H1 (cell line): ENCODE data around the gene RPTOR. TPM values are rescaled to one million over a fixed set of nuclear protein-coding genes. Genes with fewer than 3 reads are reported as not detected.

Experiments used
- CEBPB ChIP-seq: IDR thresholded peaks from 2 replicates; pipeline ENCODE4 v1.6.1; 2012; ENCODE audit warnings: low read depth, low read length
- CTBP2 ChIP-seq: IDR thresholded peaks from 2 replicates; pipeline ENCODE4 v1.7.0; 2011; ENCODE audit warnings: borderline replicate concordance, mild to moderate bottlenecking, moderate library complexity, mixed read lengths, low read length; ENCODE audit not compliant: insufficient read depth, insufficient read length
- JUN ChIP-seq: IDR thresholded peaks from 2 replicates; pipeline ENCODE4 v1.6.1; 2011; ENCODE audit warnings: low read depth, mild to moderate bottlenecking, improper control_type of control experiment, low read length
- MAFK ChIP-seq: IDR thresholded peaks from 2 replicates; pipeline ENCODE4 v1.6.1; 2012; ENCODE audit warnings: low read depth, mild to moderate bottlenecking, improper control_type of control experiment, low read length
- POLR2A ChIP-seq, 2 experiments: IDR thresholded peaks; 1 replicate in 1 of 2; 2 replicates in 1 of 2; pipeline ENCODE4 v1.6.1; 2011; ENCODE audit warnings: low read depth in 2 of 2, low read length in 2 of 2, mild to moderate bottlenecking in 2 of 2; ENCODE audit errors: control extremely low read depth in 1 of 2
- POU5F1 ChIP-seq: IDR thresholded peaks from 2 replicates; pipeline ENCODE4 v1.6.1; 2011; ENCODE audit warnings: low read depth, mild to moderate bottlenecking, low read length, moderate library complexity
- RAD21 ChIP-seq, 2 experiments: IDR thresholded peaks in 1 of 2; conservative IDR thresholded peaks in 1 of 2; 2 replicates each; pipeline ENCODE4 v1.6.1; 2011; ENCODE audit warnings: low read depth in 2 of 2, low read length in 2 of 2, improper control_type of control experiment in 1 of 2, inconsistent platforms in 1 of 2, mild to moderate bottlenecking in 1 of 2, moderate library complexity in 1 of 2
- SAP30 ChIP-seq: fragments of 300-600 bp; sonication (generic); IDR thresholded peaks from 2 replicates; pipeline ENCODE4 v1.7.1; 2012; ENCODE audit warnings: low read length, moderate library complexity, mild to moderate bottlenecking, inconsistent platforms; ENCODE audit not compliant: insufficient read depth, insufficient replicate concordance
- TCF12 ChIP-seq: IDR thresholded peaks from 2 replicates; pipeline ENCODE4 v1.6.1; 2011; ENCODE audit warnings: low read depth, mild to moderate bottlenecking, low read length
- polyA plus RNA-seq, 7 experiments: library from polyadenylated mRNA; depleted of rRNA in 3 of 7; stranded (reverse) in 5 of 7; unstranded in 2 of 7; fragments of >200 nt in 5 of 7; fragments of 200-250 nt in 2 of 7; gene quantifications; 1 replicate in 5 of 7; 2 replicates in 1 of 7; 4 replicates in 1 of 7; pipeline versions ENCODE4 v1.2.1 to v1.2.3, GENCODE V29; 2011 to 2013; ENCODE audit warnings: missing spikeins in 2 of 7, mixed read lengths in 2 of 7
- total RNA-seq: library from RNA; stranded (reverse); fragmentation: NEBNext Ultra II Directional; extraction: Animal tissue kit (Norgen Biotek cat#: 25700); gene quantifications from 2 replicates; pipeline ENCODE4 v1.2.1, GENCODE V29; 2021
- TF ChIP-seq, protein P1 (sequence below): fragments of 300-600 bp; sonication (generic); IDR thresholded peaks from 2 replicates; pipeline ENCODE4 v1.7.1; 2012; ENCODE audit warnings: low read length, moderate library complexity, mild to moderate bottlenecking, inconsistent platforms; ENCODE audit not compliant: insufficient replicate concordance

Gene RPTOR
- total and polyA plus RNA-seq, 2 of the 8 experiments (the other 6 are each of a cell fraction or from before 2014, with no cell fraction given) = 6.9 to 28.7 TPM

DNA sequence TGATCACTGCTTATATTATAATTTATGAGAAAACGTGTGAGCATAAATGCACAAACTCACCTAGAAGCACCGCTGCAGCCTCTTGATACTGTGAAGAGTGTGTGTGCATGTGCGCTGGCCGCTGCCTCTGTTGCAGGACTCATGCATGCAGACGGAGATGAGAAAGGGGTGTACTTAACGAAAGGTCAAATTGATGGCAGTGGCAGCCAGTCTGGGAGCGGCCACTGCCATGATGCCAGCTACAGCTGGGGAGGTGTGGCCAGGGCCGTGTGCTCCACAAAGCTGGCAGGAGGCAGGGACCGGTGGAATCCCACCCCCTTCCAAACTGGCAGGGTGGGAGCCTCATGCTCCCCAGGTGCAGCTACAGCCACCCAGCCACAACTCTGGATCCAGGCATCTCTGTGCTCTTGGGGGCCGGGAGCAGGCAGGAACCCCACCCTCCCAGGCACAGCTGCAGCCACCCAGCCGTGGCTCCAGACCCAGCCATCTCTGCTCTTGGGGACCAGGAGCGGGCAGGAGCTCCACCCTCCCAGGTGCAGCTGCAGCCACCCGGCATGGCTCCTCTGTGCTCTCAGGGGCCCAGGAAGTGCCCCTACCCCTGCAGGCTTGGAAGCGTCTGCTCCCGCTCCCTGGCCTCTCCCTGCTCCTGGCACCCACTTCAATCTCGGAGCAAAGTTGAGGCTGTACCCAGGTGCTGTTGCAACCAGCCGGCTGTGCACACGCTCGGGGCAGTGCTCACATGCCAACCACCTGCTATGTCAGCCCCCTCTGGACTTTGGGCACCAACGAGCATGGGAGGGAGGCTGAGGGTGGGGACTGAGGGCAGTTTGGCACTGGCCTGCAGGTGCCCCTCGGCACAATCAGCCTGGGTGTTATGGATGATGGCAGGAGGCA lies 369.5 kb downstream of the RPTOR start (continued):
- TF ChIP-seq, protein P1, sequence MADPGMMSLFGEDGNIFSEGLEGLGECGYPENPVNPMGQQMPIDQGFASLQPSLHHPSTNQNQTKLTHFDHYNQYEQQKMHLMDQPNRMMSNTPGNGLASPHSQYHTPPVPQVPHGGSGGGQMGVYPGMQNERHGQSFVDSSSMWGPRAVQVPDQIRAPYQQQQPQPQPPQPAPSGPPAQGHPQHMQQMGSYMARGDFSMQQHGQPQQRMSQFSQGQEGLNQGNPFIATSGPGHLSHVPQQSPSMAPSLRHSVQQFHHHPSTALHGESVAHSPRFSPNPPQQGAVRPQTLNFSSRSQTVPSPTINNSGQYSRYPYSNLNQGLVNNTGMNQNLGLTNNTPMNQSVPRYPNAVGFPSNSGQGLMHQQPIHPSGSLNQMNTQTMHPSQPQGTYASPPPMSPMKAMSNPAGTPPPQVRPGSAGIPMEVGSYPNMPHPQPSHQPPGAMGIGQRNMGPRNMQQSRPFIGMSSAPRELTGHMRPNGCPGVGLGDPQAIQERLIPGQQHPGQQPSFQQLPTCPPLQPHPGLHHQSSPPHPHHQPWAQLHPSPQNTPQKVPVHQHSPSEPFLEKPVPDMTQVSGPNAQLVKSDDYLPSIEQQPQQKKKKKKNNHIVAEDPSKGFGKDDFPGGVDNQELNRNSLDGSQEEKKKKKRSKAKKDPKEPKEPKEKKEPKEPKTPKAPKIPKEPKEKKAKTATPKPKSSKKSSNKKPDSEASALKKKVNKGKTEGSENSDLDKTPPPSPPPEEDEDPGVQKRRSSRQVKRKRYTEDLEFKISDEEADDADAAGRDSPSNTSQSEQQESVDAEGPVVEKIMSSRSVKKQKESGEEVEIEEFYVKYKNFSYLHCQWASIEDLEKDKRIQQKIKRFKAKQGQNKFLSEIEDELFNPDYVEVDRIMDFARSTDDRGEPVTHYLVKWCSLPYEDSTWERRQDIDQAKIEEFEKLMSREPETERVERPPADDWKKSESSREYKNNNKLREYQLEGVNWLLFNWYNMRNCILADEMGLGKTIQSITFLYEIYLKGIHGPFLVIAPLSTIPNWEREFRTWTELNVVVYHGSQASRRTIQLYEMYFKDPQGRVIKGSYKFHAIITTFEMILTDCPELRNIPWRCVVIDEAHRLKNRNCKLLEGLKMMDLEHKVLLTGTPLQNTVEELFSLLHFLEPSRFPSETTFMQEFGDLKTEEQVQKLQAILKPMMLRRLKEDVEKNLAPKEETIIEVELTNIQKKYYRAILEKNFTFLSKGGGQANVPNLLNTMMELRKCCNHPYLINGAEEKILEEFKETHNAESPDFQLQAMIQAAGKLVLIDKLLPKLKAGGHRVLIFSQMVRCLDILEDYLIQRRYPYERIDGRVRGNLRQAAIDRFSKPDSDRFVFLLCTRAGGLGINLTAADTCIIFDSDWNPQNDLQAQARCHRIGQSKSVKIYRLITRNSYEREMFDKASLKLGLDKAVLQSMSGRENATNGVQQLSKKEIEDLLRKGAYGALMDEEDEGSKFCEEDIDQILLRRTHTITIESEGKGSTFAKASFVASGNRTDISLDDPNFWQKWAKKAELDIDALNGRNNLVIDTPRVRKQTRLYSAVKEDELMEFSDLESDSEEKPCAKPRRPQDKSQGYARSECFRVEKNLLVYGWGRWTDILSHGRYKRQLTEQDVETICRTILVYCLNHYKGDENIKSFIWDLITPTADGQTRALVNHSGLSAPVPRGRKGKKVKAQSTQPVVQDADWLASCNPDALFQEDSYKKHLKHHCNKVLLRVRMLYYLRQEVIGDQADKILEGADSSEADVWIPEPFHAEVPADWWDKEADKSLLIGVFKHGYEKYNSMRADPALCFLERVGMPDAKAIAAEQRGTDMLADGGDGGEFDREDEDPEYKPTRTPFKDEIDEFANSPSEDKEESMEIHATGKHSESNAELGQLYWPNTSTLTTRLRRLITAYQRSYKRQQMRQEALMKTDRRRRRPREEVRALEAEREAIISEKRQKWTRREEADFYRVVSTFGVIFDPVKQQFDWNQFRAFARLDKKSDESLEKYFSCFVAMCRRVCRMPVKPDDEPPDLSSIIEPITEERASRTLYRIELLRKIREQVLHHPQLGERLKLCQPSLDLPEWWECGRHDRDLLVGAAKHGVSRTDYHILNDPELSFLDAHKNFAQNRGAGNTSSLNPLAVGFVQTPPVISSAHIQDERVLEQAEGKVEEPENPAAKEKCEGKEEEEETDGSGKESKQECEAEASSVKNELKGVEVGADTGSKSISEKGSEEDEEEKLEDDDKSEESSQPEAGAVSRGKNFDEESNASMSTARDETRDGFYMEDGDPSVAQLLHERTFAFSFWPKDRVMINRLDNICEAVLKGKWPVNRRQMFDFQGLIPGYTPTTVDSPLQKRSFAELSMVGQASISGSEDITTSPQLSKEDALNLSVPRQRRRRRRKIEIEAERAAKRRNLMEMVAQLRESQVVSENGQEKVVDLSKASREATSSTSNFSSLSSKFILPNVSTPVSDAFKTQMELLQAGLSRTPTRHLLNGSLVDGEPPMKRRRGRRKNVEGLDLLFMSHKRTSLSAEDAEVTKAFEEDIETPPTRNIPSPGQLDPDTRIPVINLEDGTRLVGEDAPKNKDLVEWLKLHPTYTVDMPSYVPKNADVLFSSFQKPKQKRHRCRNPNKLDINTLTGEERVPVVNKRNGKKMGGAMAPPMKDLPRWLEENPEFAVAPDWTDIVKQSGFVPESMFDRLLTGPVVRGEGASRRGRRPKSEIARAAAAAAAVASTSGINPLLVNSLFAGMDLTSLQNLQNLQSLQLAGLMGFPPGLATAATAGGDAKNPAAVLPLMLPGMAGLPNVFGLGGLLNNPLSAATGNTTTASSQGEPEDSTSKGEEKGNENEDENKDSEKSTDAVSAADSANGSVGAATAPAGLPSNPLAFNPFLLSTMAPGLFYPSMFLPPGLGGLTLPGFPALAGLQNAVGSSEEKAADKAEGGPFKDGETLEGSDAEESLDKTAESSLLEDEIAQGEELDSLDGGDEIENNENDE = no peak
- TF ChIP-seq RAD21 (IDR thresholded peaks at IDR 0.05 in 1 of 2, conservative IDR thresholded peaks at IDR 0.05 in 1 of 2; ENCODE audit: low read depth in 2 of 2, low read length in 2 of 2) (no peak), CTBP2 (no peak), CEBPB (no peak), SAP30 (no peak), POLR2A (IDR thresholded peaks at IDR 0.05; ENCODE audit: control extremely low read depth in 1 of 2, low read depth in 2 of 2, low read length in 2 of 2) (no peak), JUN (no peak), MAFK (no peak), POU5F1 (no peak), TCF12 (no peak)
